G401.6 (cell line): ENCODE results near the gene TM7SF2.

Source experiments
- FAIRE-seq: peaks from 2 replicates; lab custom pipeline; 2012; peaks lifted over from hg19 to GRCh38; lab: Jason Lieb, UNC

The TM7SF2 gene

GRCh38 chr11:65157336-65157735 lies 45.7 kb downstream of the TM7SF2 start:
- no peak for FAIRE-seq

- no peak for FAIRE-seq
Measured at GRCh38 chr11:65159012-65159411, 47.3 kb downstream of the TM7SF2 start.

- no peak for FAIRE-seq
Measured at GRCh38 chr11:65160643-65161042, 49.0 kb downstream of the TM7SF2 start.

GRCh38 chr11:65163684-65164083 lies 52.0 kb downstream of the TM7SF2 start:
- FAIRE-seq, result no peak
